GM19395 (cell line): ENCODE results near the gene EFHC2.

Experiments used
- ATAC-seq: cut with Tn5 transposase; IDR thresholded peaks from one replicate; pipeline ENCODE4 v1.9.1; 2021; ENCODE audit warnings: mild to moderate bottlenecking, moderate library complexity; ENCODE audit not compliant: unreplicated experiment

EFHC2 gene

DNA sequence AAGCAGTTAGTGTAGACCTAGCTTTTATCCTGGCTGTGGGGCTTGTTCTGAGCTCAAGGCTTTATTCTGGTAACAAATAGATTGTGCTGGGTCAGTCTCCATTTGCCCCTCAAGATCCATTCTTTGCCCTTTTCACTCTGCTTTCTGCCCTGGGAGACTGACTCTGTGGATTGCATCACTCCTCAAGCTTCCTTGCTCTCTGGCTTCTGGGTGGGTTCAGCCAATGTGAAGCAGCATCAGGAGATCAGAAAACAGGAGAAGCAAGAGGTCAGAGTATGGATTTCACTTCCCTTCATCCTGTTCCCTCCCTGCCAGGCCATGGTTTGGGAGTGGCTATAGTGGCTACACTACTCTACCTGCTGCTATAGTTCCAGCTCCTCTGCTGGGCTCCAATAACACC, 186.2 kb downstream of the EFHC2 start:
- ATAC-seq, result no peak

- no peak for ATAC-seq
These were observed 186.7 kb downstream of the EFHC2 start for GRCh38 chrX:44156726-44157125.

GRCh38 chrX:44155126-44155525, 188.3 kb downstream of the EFHC2 start:
- ATAC-seq, result no peak

- ATAC-seq, result no peak
These were observed 190.6 kb downstream of the EFHC2 start for GRCh38 chrX:44152852-44153251.

DNA sequence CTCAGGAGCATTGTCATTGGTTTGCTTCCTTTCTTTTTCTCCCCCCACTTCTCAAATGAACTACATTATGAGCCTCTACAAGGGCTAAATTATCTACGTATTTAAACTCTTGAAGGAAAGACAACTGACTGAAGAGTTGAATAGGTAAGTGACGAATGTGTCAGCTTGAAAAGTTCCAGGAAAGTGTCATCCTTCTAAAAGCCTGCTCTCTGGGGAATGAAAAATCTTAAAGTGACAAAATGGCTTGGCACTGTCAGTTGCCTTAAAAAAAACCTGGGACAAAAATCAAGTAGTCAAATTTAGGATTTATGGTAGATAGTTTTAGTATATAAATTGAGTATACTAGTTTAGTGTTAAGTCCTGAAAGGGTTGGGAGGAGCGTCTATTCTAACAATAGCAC, 196.3 kb downstream of the EFHC2 start:
- no peak for ATAC-seq

DNA sequence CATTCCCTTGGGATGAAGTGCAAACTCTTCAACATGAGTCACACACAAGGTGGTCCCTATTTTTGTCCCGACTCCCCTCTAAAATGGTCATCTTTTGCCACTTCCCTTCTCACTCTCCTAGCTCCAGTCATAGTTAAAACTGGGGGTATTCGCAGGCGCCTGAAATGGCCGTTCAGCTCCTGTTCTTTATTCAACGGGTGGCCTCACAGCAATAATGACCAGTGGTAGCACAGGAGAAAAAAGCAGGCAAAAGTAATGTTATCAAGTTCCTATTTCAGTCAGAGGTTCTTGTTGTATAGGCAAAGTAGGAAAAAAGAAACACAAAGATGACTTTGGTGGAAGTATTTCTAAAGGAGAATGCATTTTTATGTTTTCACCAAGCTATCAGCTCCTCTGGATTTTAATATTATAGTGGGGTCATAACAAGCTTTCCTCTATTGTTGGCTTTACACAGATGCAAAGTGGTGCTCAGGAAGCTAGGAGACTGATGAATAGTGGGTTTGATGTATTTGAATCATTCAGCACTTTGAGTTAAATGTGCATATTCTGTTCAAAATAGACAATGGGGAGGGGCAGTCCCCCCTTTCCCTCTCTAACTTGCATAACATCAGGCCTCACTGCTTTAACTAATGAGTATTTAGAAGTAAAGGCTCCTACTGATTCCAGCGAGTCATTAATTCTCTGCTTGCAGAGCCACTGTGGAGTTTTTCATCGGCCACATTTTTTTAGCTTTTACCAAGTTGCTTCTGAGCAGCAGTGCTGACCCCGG, 199.1 kb downstream of the EFHC2 start:
- no peak for ATAC-seq

GRCh38 chrX:44143061-44143602, 200.3 kb downstream of the EFHC2 start:
- no peak for ATAC-seq

- ATAC-seq, result no peak
These were observed 213.3 kb downstream of the EFHC2 start for GRCh38 chrX:44130189-44130588.

DNA sequence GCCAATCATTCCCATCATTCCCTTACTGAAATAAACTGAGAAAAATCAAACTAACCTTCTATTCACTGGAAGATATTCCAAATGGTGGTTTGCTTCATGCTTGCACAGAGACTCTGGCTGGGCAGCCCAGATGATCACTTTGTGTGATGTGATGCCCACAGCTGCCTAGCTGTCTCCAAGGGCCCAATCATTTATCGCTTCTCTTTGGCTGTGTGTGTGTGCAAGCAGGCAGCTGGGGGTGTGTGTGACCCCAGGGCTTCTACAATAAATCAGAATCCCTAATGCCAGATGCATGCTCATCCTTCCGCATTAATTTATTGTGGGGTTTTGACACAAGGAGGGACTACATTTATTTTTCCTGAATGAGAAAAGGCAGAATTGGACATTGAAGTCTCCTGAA, 230.1 kb downstream of the EFHC2 start:
- ATAC-seq, result no peak

GRCh38 chrX:44106864-44107263, 236.6 kb downstream of the EFHC2 start:
- no peak for ATAC-seq

- ATAC-seq, result no peak
These were observed 238.1 kb downstream of the EFHC2 start for GRCh38 chrX:44105228-44105913.

DNA sequence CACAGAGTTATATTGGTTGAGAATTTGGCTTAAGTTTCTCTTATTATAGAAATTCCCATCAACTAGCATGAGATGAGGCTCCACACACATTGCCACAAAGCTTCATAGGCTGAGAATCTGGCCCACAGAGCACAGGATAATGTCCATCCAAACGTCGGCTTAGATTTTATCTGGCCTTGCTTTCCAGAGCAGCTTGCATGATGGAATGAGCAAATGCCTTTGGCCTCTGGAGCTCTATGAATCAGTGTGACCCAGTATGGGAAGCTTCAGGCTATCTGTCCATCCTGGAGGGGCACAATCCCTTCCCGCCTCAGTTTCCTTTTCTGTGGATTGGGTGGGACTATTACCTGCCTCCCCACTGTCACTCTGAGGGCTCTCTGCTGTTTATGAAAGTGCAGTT, 238.8 kb downstream of the EFHC2 start:
- ATAC-seq, result no peak

- no peak for ATAC-seq
These were observed 242.2 kb downstream of the EFHC2 start for GRCh38 chrX:44101281-44101680.

GRCh38 chrX:44099366-44099765, 244.1 kb downstream of the EFHC2 start:
- ATAC-seq, result no peak
